Breast epithelium (tissue), 4 donors: ENCODE data around the gene CCDC81. TPM values are rescaled to one million over a fixed set of nuclear protein-coding genes. Genes with fewer than 3 reads are reported as not detected.

Source experiments
- DNase-seq, 2 donors: peaks; one replicate each; pipeline ENCODE4 v3.0.0-alpha.2; 2019; ENCODE audit warnings: low spot score in 2 of 2
- H3K27ac ChIP-seq, 2 donors: fragments of 200-600 bp; sonication (generic) in 1 of 2; one replicate each; pipeline ENCODE4 v1.5.1; 2016 to 2019; ENCODE audit warnings: mild to moderate bottlenecking in 1 of 2
- H3K27me3 ChIP-seq, 2 donors: fragments of 200-600 bp; sonication (generic) in 1 of 2; one replicate each; pipeline versions ENCODE4 v1.5.1 to v1.6.0; 2017 to 2019; ENCODE audit warnings: control low read depth in 1 of 2, mild to moderate bottlenecking in 1 of 2
- H3K36me3 ChIP-seq: fragments of 200-600 bp; one replicate; pipeline ENCODE4 v1.5.1; 2019
- H3K4me1 ChIP-seq, 2 donors: fragments of 200-600 bp; sonication (generic); one replicate each; pipeline ENCODE4 v1.5.1; 2016 to 2019; ENCODE audit warnings: control low read depth in 1 of 2
- H3K4me3 ChIP-seq, 3 donors: fragments of 200-600 bp; sonication (generic); 1 replicate in 2 of 3; 2 replicates in 1 of 3; pipeline ENCODE4 v1.5.1; 2016 to 2019; ENCODE audit warnings: mild to moderate bottlenecking in 3 of 3, moderate library complexity in 2 of 3
- H3K9me3 ChIP-seq, 2 donors: fragments of 200-600 bp; sonication (generic) in 1 of 2; one replicate each; pipeline ENCODE4 v1.5.1; 2016 to 2019; ENCODE audit warnings: control low read depth in 1 of 2
- POLR2A ChIP-seq: fragments of 450-650 bp; IDR thresholded peaks from one replicate; pipeline ENCODE4 v1.6.1; 2016; ENCODE audit warnings: antibody characterized with exemption, mild to moderate bottlenecking, moderate library complexity
- POLR2AphosphoS5 ChIP-seq, 3 donors: sonication (generic); formaldehyde crosslinking; IDR thresholded peaks; one replicate each; pipeline ENCODE4 v1.6.1; 2017; ENCODE audit warnings: antibody characterized with exemption in 3 of 3
- intact Hi-C: fragments of 100-400 bp; cut with DNase I; formaldehyde crosslinking; loops from one replicate; pipeline ENCODE4 v1.15.1; 2023; ENCODE audit warnings: low total_unique reads
- total RNA-seq, 3 donors: library from RNA; depleted of rRNA; stranded (reverse); fragments of >200 nt; gene quantifications; one replicate each; pipeline ENCODE4 v1.1.0, GENCODE V29; 2016
- TF ChIP-seq, protein P1 (sequence below), 3 donors: fragments of 450-650 bp; IDR thresholded peaks; one replicate each; pipeline ENCODE4 v1.5.1; 2016 to 2017; ENCODE audit warnings: antibody characterized with exemption in 3 of 3, mild to moderate bottlenecking in 3 of 3, moderate library complexity in 3 of 3

The CCDC81 gene
- total RNA-seq, 3 donors from 2014 or later = 0.96 to 1.3 (median 1.2) TPM

DNA sequence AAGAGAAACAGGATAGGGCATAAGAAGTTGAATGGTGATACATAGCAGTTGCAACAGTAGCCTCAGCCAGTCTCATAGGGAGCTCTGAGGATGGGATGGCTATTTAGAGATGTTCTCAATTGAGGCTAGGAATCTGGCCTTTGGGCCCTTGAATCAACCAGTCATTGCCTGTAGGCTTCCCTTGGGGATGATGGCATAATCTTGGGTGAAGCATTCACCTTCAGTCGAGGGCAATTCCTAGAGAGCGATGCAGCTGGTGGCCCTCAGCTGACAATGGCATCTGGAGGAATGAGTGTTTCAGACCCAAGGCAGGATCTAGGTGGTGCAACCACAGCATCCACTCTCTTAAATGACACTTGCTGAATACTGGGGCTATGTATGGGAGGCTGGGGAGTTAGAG, 61.0 kb downstream of the CCDC81 start:
- intact Hi-C loops = no loop called here
- TF ChIP-seq POLR2A (no peak), POLR2AphosphoS5 (IDR thresholded peaks at IDR 0.05) (no peak)
- TF ChIP-seq, protein P1, sequence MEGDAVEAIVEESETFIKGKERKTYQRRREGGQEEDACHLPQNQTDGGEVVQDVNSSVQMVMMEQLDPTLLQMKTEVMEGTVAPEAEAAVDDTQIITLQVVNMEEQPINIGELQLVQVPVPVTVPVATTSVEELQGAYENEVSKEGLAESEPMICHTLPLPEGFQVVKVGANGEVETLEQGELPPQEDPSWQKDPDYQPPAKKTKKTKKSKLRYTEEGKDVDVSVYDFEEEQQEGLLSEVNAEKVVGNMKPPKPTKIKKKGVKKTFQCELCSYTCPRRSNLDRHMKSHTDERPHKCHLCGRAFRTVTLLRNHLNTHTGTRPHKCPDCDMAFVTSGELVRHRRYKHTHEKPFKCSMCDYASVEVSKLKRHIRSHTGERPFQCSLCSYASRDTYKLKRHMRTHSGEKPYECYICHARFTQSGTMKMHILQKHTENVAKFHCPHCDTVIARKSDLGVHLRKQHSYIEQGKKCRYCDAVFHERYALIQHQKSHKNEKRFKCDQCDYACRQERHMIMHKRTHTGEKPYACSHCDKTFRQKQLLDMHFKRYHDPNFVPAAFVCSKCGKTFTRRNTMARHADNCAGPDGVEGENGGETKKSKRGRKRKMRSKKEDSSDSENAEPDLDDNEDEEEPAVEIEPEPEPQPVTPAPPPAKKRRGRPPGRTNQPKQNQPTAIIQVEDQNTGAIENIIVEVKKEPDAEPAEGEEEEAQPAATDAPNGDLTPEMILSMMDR (IDR thresholded peaks at IDR 0.05) = no peak

DNA sequence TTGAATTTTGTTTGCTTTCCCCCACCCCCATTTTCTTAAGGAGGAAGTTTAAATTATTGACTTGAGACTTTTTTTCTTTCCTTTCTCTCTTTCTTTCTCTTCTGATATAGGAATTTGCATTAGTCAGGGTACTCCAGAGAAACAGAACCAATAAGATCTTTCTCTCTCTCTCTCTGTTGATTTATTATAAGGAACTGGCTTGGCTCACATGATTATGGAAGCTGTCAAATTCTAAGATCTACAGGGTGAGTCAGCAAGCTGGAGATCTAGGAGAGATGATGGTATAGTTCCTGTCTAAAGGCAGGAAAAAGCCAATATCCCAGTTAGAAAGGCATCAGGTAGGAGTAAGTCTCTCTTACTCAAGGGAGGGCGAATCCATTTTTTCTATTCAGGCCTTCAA, 64.0 kb downstream of the CCDC81 start:
- no peak overlapping the region for H3K27ac ChIP-seq
- H3K4me1 ChIP-seq = no peaks in the 10 kb centered on the region
- TF ChIP-seq, protein P1 (IDR thresholded peaks at IDR 0.05) = no peak
- no peak for TF ChIP-seq POLR2AphosphoS5 (IDR thresholded peaks at IDR 0.05)
- TF ChIP-seq POLR2A = no peak
- H3K36me3 ChIP-seq = no peaks in the 10 kb centered on the region
- no peak overlapping the region for H3K4me3 ChIP-seq
- H3K9me3 ChIP-seq = peaks cover 0 to 3% of the 10 kb centered on the region in 2 donors
- no peaks in the 10 kb centered on the region for H3K27me3 ChIP-seq
- intact Hi-C loops = no loop called here
- DNase-seq = no peak

More for the DNA sequence above, 61.0 kb downstream of the CCDC81 start:
- Histone ChIP-seq H3K9me3 (peaks cover 0 to 4% of the 10 kb centered on the region in 2 donors), H3K4me3 (no peak overlapping the region), H3K36me3 (no peaks in the 10 kb centered on the region), H3K27me3 (no peaks in the 10 kb centered on the region), H3K27ac (no peak overlapping the region), H3K4me1 (no peaks in the 10 kb centered on the region)
- DNase-seq = no peak

DNA sequence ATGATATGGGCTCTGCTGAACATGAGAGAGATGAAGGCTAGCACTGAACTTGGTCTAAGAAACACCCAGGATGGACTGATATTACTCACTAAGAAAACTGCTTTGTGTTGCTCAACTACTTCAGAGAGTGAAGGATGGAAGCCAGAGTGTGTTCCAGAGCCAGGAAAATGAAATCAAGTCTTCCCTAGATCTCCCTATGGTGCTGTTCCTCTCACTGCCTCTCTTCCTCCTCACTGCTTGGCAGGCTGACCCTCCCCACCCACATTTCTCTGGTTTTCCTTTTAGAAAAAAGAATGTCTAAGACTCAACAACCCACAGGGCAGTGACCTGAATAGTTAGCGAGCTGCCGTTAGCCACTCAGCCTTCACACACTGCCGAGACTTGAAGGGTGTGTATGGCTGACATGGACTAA, 65.6 kb downstream of the CCDC81 start:
- intact Hi-C loops = no loop called here
- no peak overlapping the region for H3K4me3 ChIP-seq
- no peaks in the 10 kb centered on the region for H3K36me3 ChIP-seq
- no peaks in the 10 kb centered on the region for H3K27me3 ChIP-seq
- no peaks in the 10 kb centered on the region for H3K9me3 ChIP-seq
- TF ChIP-seq POLR2AphosphoS5 (IDR thresholded peaks at IDR 0.05) (no peak), POLR2A (no peak)
- TF ChIP-seq, protein P1 (IDR thresholded peaks at IDR 0.05) = no peak
- DNase-seq = no peak
- H3K27ac ChIP-seq = peak overlapping the region in 1 of 2 donors; percentile 77
- H3K4me1 ChIP-seq = no peaks in the 10 kb centered on the region

- DNase-seq = no peak
- intact Hi-C loops = no loop called here
- no peak for TF ChIP-seq POLR2A
- TF ChIP-seq POLR2AphosphoS5 (IDR thresholded peaks at IDR 0.05) = no peak
- TF ChIP-seq, protein P1 (IDR thresholded peaks at IDR 0.05) = no peak
Observed at GRCh38 chr11:86440843-86441242, 66.2 kb downstream of the CCDC81 start.

DNA sequence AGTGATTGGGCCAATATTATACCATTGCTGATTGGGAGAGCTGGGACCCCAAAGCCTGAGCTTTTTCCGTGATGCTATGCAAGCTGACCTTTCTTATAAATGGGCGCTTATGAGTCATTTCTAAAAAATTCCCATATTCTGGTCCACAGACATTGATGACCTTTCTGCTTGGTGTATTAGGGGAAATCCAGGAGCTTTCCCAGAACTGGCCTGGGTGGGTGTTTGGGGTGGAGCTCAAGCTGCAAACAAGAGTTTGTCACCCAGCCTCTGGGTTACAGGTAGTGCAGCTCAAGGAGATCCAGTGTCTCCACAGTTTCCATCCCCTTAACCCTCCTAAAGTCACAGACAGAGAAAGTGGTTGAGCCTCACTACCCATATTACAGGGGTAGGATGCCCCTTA, 67.7 kb downstream of the CCDC81 start:
- no peaks in the 10 kb centered on the region for H3K36me3 ChIP-seq

More at GRCh38 chr11:86440843-86441242, 66.2 kb downstream of the CCDC81 start:
- Histone ChIP-seq H3K4me1 (no peaks in the 10 kb centered on the region), H3K27me3 (no peaks in the 10 kb centered on the region), H3K27ac (peak overlapping the region in 1 of 2 donors; percentile 77), H3K36me3 (no peaks in the 10 kb centered on the region), H3K4me3 (no peak overlapping the region), H3K9me3 (no peaks in the 10 kb centered on the region)

More for the DNA sequence above, 67.7 kb downstream of the CCDC81 start:
- TF ChIP-seq POLR2AphosphoS5 (IDR thresholded peaks at IDR 0.05) (no peak), POLR2A (no peak)
- TF ChIP-seq, protein P1 (IDR thresholded peaks at IDR 0.05) = no peak
- intact Hi-C loops = no loop called here
- Histone ChIP-seq H3K9me3 (no peaks in the 10 kb centered on the region), H3K4me1 (no peaks in the 10 kb centered on the region), H3K27ac (no peak overlapping the region), H3K27me3 (no peaks in the 10 kb centered on the region), H3K4me3 (no peak overlapping the region)
- DNase-seq = no peak
